ENCODE measurements around the gene CCDC192.

DNA sequence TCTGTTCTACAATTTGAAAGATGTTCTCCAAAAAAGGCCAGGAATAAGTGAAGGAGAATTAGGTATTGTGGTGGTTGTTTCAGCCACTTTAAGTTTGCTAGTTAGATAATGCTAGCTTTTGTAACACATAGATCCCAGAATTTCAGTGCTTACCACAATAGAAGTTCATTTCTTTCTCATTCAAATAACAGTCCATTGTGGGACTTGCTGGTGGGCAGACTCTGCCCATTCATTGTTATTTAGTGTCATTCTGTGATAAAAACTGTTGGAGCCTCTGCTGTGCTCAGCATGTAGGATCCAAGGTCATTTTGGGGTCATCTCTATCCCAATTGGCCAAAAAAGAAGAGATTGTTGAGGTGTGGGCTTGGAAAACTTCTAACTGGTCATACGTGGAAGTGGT is 106.8 kb downstream of the CCDC192 start:
- no peak for TF ChIP-seq CTCF (IDR thresholded peaks at IDR 0.05; ENCODE audit: low read depth, low read length, poor library complexity, severe bottlenecking)
- TF ChIP-seq EZH2phosphoT487 (IDR thresholded peaks at IDR 0.05; ENCODE audit: borderline replicate concordance, low read length), result no peak
